HG03066 (cell line): ENCODE data around the gene TACC2.

Experiments
- ATAC-seq: cut with Tn5 transposase; IDR thresholded peaks from one replicate; pipeline ENCODE4 v1.9.1; 2021; ENCODE audit warnings: low read depth; ENCODE audit not compliant: unreplicated experiment

Gene TACC2

GRCh38 chr10:122139627-122140170 is 150.7 kb downstream of the TACC2 start:
- no peak for ATAC-seq

GRCh38 chr10:122140461-122140902 is 151.5 kb downstream of the TACC2 start:
- ATAC-seq: no peak

GRCh38 chr10:122140941-122141623 is 152.1 kb downstream of the TACC2 start:
- no peak for ATAC-seq

- ATAC-seq: no peak
Measured at GRCh38 chr10:122141821-122142640, 153.1 kb downstream of the TACC2 start.

GRCh38 chr10:122142641-122143237 is 153.8 kb downstream of the TACC2 start:
- ATAC-seq: no peak

- no peak for ATAC-seq
Measured at GRCh38 chr10:122143238-122143841, 154.4 kb downstream of the TACC2 start.

- no peak for ATAC-seq
Measured at GRCh38 chr10:122144199-122144598, 155.2 kb downstream of the TACC2 start.

- no peak for ATAC-seq
Measured at GRCh38 chr10:122145113-122145512, 156.2 kb downstream of the TACC2 start.

GRCh38 chr10:122147663-122148062 is 158.7 kb downstream of the TACC2 start:
- ATAC-seq: no peak

GRCh38 chr10:122148876-122149560 is 160.1 kb downstream of the TACC2 start:
- no peak for ATAC-seq

- no peak for ATAC-seq
Measured at GRCh38 chr10:122149561-122150505, 160.9 kb downstream of the TACC2 start.

GRCh38 chr10:122151121-122151694 is 162.2 kb downstream of the TACC2 start:
- no peak for ATAC-seq

GRCh38 chr10:122152544-122152943 is 163.6 kb downstream of the TACC2 start:
- ATAC-seq: no peak

- ATAC-seq: no peak
Measured at GRCh38 chr10:122154031-122154544, 165.1 kb downstream of the TACC2 start.

- no peak for ATAC-seq
Measured at GRCh38 chr10:122154545-122155366, 165.8 kb downstream of the TACC2 start.

- ATAC-seq: no peak
Measured at GRCh38 chr10:122157451-122157850, 168.5 kb downstream of the TACC2 start.

- no peak for ATAC-seq
Measured at GRCh38 chr10:122158362-122158761, 169.4 kb downstream of the TACC2 start.
